Left lobe of liver (tissue), 2 donors: ENCODE measurements around the gene PGC. TPM values are rescaled to one million over a fixed set of nuclear protein-coding genes. Genes with fewer than 3 reads are reported as not detected.
A peak's percentile ranks its signal among the peaks of the same experiment; 100 is the strongest.

Experiments
- ATAC-seq: fragments of 200-7000 bp; cut with Tn5 transposase; one replicate; pipeline ENCODE4 v1.9.1; 2020; ENCODE audit warnings: mild to moderate bottlenecking, moderate library complexity
- DNase-seq: peaks from one replicate; pipeline ENCODE4 v3.0.0-alpha.2; 2020; ENCODE audit warnings: low spot score
- total RNA-seq: library from RNA; stranded (reverse); gene quantifications from one replicate; pipeline ENCODE4 v1.2.1, GENCODE V29; 2021
- donor health status: DM: no; HTN: no; CAD: no; lungs with moderate emphysema.
- donor health status: DM: no; HTN: yes; CAD: no.

PGC gene
- total RNA-seq, 1 donor from 2014 or later = 0.63 TPM

GRCh38 chr6:41750374-41750773 lies 3.2 kb upstream of the PGC start:
- no peak for ATAC-seq
- no peak for DNase-seq

- no peak for ATAC-seq
- no peak for DNase-seq
These were observed 1.3 kb upstream of the PGC start for GRCh38 chr6:41748542-41748941.

GRCh38 chr6:41748102-41748477 lies 893 bp upstream of the PGC start:
- DNase-seq (no peak), ATAC-seq (no peak)

GRCh38 chr6:41746107-41746506 lies 1.1 kb downstream of the PGC start:
- ATAC-seq = no peak
- DNase-seq = no peak

- DNase-seq = no peak
- no peak for ATAC-seq
These were observed 2.9 kb downstream of the PGC start for GRCh38 chr6:41744236-41744787.

- DNase-seq = no peak
- no peak for ATAC-seq
These were observed 3.6 kb downstream of the PGC start for GRCh38 chr6:41743406-41744235.

GRCh38 chr6:41741625-41742490 lies 5.3 kb downstream of the PGC start:
- ATAC-seq = no peak
- DNase-seq = no peak

GRCh38 chr6:41740366-41741162 lies 6.6 kb downstream of the PGC start:
- no peak for ATAC-seq
- no peak for DNase-seq

GRCh38 chr6:41739041-41739440 lies 8.2 kb downstream of the PGC start:
- ATAC-seq (no peak), DNase-seq (no peak)

- ATAC-seq (no peak), DNase-seq (no peak)
These were observed 9.5 kb downstream of the PGC start for GRCh38 chr6:41737591-41738130.

- ATAC-seq = no peak
- DNase-seq = no peak
These were observed 10.2 kb downstream of the PGC start for GRCh38 chr6:41736800-41737555.

- ATAC-seq (no peak), DNase-seq (no peak)
These were observed 10.9 kb downstream of the PGC start for GRCh38 chr6:41736186-41736733.

GRCh38 chr6:41735427-41736185 lies 11.6 kb downstream of the PGC start, which contains the start of gene TFEB:
TFEB (minus strand) TSS chr6:41735608; CDS start chr6:41691213, 44,395 bp downstream.
- DNase-seq (peak; percentile 96), ATAC-seq (peak; percentile 88)

GRCh38 chr6:41734666-41735426 lies 12.4 kb downstream of the PGC start:
- peak; percentile 82 for ATAC-seq
- DNase-seq = peak; percentile 83

GRCh38 chr6:41733707-41734665 lies 13.2 kb downstream of the PGC start:
- peak; percentile 54 for ATAC-seq
- peak; percentile 65 for DNase-seq

- DNase-seq = no peak
- no peak for ATAC-seq
These were observed 13.9 kb downstream of the PGC start for GRCh38 chr6:41733360-41733706.
